HepG2 (cell line): ENCODE measurements around the gene COQ3. TPM values are rescaled to one million over a fixed set of nuclear protein-coding genes. Genes with fewer than 3 reads are reported as not detected.

ENCODE experiments used
- ATAC-seq: fragments of 200-7000 bp; cut with Tn5 transposase; 3 replicates; pipeline ENCODE4 v1.9.1; 2020; ENCODE audit warnings: mild to moderate bottlenecking, moderate library complexity
- BruUV-seq: library from RNA; stranded (reverse); fragments of 400-500 nt; replicated peaks from 2 replicates; lab custom pipeline; 2021; lab: Mats Ljungman, UMichigan
- CTCF ChIA-PET: fragments of 300-600 bp; formaldehyde crosslinking; extraction: SDS; loops from one replicate; lab custom pipeline; 2021; ENCODE audit warnings: low total read pairs, inconsistent platforms, low intra/inter-chr PET ratio; lab: Yijun Ruan, JAX
- POLR2A ChIA-PET: fragments of 350-600 bp; sonication (Branson Sonifier 250); formaldehyde crosslinking; loops from one replicate; lab custom pipeline; 2020; ENCODE audit warnings: antibody characterized with exemption, inconsistent platforms; lab: Yijun Ruan, JAX
- DNase-seq: peaks from one replicate; pipeline ENCODE4 v3.0.0-alpha.2; 2015; ENCODE audit warnings: low spot score
- FAIRE-seq: peaks from 3 replicates; lab custom pipeline; 2011; peaks lifted over from hg19 to GRCh38; lab: Jason Lieb, UNC
- H2AFZ ChIP-seq: one replicate; pipeline ENCODE4 v1.6.1; 2011; ENCODE audit warnings: low read length, inconsistent platforms
- H3K27ac ChIP-seq: fragments of 300-600 bp; 3 replicates; pipeline ENCODE4 v1.8.0; 2011; ENCODE audit warnings: mixed run types, mild to moderate bottlenecking, mixed read lengths, low read length, inconsistent platforms; ENCODE audit not compliant: insufficient read depth; ENCODE audit errors: extremely low read length
- H3K27me3 ChIP-seq, 2 experiments: fragments of 200-600 bp in 1 of 2; 2 replicates in 1 of 2; 3 replicates in 1 of 2; pipeline versions ENCODE4 v1.6.0 to v1.8.0; 2011; ENCODE audit warnings: low read length in 2 of 2, mild to moderate bottlenecking in 2 of 2, moderate library complexity in 2 of 2, inconsistent platforms in 1 of 2; ENCODE audit not compliant: insufficient read depth in 2 of 2, control insufficient read depth in 1 of 2
- H3K36me3 ChIP-seq, 2 experiments: fragments of 200-600 bp in 1 of 2; replicated peaks in 1 of 2; 2 replicates in 1 of 2; 3 replicates in 1 of 2; pipeline versions ENCODE4 v1.5.1 to v1.8.0; 2011; ENCODE audit warnings: low read length in 2 of 2, inconsistent platforms in 1 of 2; ENCODE audit not compliant: insufficient read depth in 2 of 2, control insufficient read depth in 1 of 2
- H3K4me1 ChIP-seq: 2 replicates; pipeline ENCODE4 v1.5.1; 2012; ENCODE audit warnings: low read length, inconsistent platforms; ENCODE audit not compliant: insufficient read depth
- H3K4me2 ChIP-seq: 2 replicates; pipeline ENCODE4 v1.6.0; 2011; ENCODE audit warnings: low read depth, low read length, inconsistent platforms
- H3K4me3 ChIP-seq, 3 experiments: fragments of 200-600 bp in 1 of 3; sonication (generic), shearing (Covaris generic) in 1 of 3; replicated peaks in 1 of 3; 2 replicates each; pipeline ENCODE4 v1.5.1; 2011 to 2016; ENCODE audit warnings: low read length in 3 of 3, inconsistent platforms in 2 of 3, low read depth in 2 of 3, mild to moderate bottlenecking in 2 of 3, control low read depth in 1 of 3, mixed read lengths in 1 of 3; ENCODE audit not compliant: insufficient read depth in 1 of 3
- H3K79me2 ChIP-seq: one replicate; pipeline ENCODE4 v1.6.1; 2011; ENCODE audit warnings: low read length, inconsistent platforms; ENCODE audit not compliant: insufficient read depth
- H3K9ac ChIP-seq: 2 replicates; pipeline ENCODE4 v1.6.0; 2011; ENCODE audit warnings: mild to moderate bottlenecking, low read depth, low read length, inconsistent platforms; ENCODE audit not compliant: insufficient read depth
- H3K9me3 ChIP-seq: 2 replicates; pipeline ENCODE4 v1.5.1; 2012; ENCODE audit warnings: mild to moderate bottlenecking, low read length
- H4K20me1 ChIP-seq: 2 replicates; pipeline ENCODE4 v1.6.0; 2011; ENCODE audit warnings: inconsistent platforms, mild to moderate bottlenecking, low read length, moderate library complexity; ENCODE audit not compliant: insufficient read depth
- DMAP1 ChIP-seq: IDR thresholded peaks from 2 replicates; pipeline ENCODE4 v1.6.1; 2016
- GMEB1 ChIP-seq: sonication (generic); formaldehyde crosslinking; IDR thresholded peaks from 2 replicates; pipeline ENCODE4 v1.5.1; 2020; ENCODE audit warnings: missing genetic modification reagents, mild to moderate bottlenecking, borderline replicate concordance
- ISX ChIP-seq: sonication (generic); formaldehyde crosslinking; conservative IDR thresholded peaks from 2 replicates; pipeline ENCODE4 v1.5.0; 2020; ENCODE audit warnings: missing genetic modification reagents
- KAT2B ChIP-seq: fragments of 150-350 bp; IDR thresholded peaks from 2 replicates; pipeline ENCODE4 v1.6.1; 2014; ENCODE audit warnings: low read depth, low read length, borderline replicate concordance
- NR2F6 ChIP-seq, 2 experiments: IDR thresholded peaks; 2 replicates each; pipeline ENCODE4 v1.6.1; 2016; ENCODE audit warnings: antibody characterized with exemption in 1 of 2, mild to moderate bottlenecking in 1 of 2
- TRAFD1 ChIP-seq: sonication (generic); formaldehyde crosslinking; IDR thresholded peaks from 2 replicates; pipeline ENCODE4 v1.5.1; 2020; ENCODE audit warnings: missing genetic modification reagents, mild to moderate bottlenecking, borderline replicate concordance
- ZBTB21 ChIP-seq: sonication (generic); formaldehyde crosslinking; IDR thresholded peaks from 2 replicates; pipeline ENCODE4 v1.4.0; 2020; ENCODE audit warnings: missing genetic modification reagents
- ZHX2 ChIP-seq, 2 experiments: sonication (generic) in 1 of 2; formaldehyde crosslinking in 1 of 2; IDR thresholded peaks; 2 replicates each; pipeline versions ENCODE4 v1.6.1 to v1.9.0; 2014 to 2022; ENCODE audit warnings: antibody characterized with exemption in 1 of 2, borderline replicate concordance in 1 of 2, inconsistent platforms in 1 of 2, low read depth in 1 of 2, missing genetic modification reagents in 1 of 2
- ZNF235 ChIP-seq: sonication (generic); formaldehyde crosslinking; IDR thresholded peaks from 2 replicates; pipeline ENCODE4 v1.8.1; 2023; ENCODE audit warnings: mild to moderate bottlenecking, missing genetic modification reagents, borderline replicate concordance
- ZNF691 ChIP-seq: sonication (generic); formaldehyde crosslinking; IDR thresholded peaks from 2 replicates; pipeline ENCODE4 v1.4.0; 2020; ENCODE audit warnings: missing genetic modification reagents, low read depth, mild to moderate bottlenecking, borderline replicate concordance
- ZNF878 ChIP-seq: sonication (generic); formaldehyde crosslinking; IDR thresholded peaks from 2 replicates; pipeline ENCODE4 v1.8.1; 2023; ENCODE audit warnings: mild to moderate bottlenecking, missing genetic modification reagents, moderate library complexity
- WGBS: methylation state at CpG from one replicate; pipeline ENCODE4 v1.1.6; 2017; ENCODE audit warnings: low lambda C conversion rate; 5-methylcytosine and 5-hydroxymethylcytosine counted together
- in situ Hi-C: cut with HindIII; loops from 2 replicates; pipeline ENCODE4 v1.10.0; 2017; ENCODE audit warnings: low pct_unique_long_range_greater_than_20kb; ENCODE audit not compliant: extremely low pct_ligation_motif_present
- intact Hi-C: fragments of 100-400 bp; cut with micrococcal nuclease; formaldehyde crosslinking; loops from one replicate; pipeline ENCODE4 v1.10.0; 2022; ENCODE audit not compliant: unreplicated experiment
- polyA plus RNA-seq, 8 experiments: library from polyadenylated mRNA; depleted of rRNA in 3 of 8; stranded (reverse) in 7 of 8; unstranded in 1 of 8; fragments of >200 nt; fragmentation: Illumina TruSeq in 4 of 8; extraction: Trizol in 4 of 8; gene quantifications; 2 replicates each; pipeline versions ENCODE4 v1.2.1 to v1.2.3, GENCODE V29; 2011 to 2016; ENCODE audit warnings: low read depth in 4 of 8, missing spikeins in 1 of 8, mixed read lengths in 1 of 8; ENCODE audit not compliant: insufficient read depth in 1 of 8
- total RNA-seq, 5 experiments: library from RNA; depleted of rRNA; stranded (reverse); fragments of >200 nt; fragmentation: Illumina TruSeq; extraction: Trizol; gene quantifications; 2 replicates each; pipeline ENCODE4 v1.2.3, GENCODE V29; 2016; ENCODE audit warnings: low read depth in 1 of 5

COQ3 gene
- total and polyA plus RNA-seq, 2 of the 13 experiments (the other 11 are each of a cell fraction or from before 2014, with no cell fraction given): 5.3 to 20.5 TPM

- H3K9me3 ChIP-seq: no peaks in the 10 kb centered on the region
- no peaks in the 10 kb centered on the region for H3K79me2 ChIP-seq
- H3K27me3 ChIP-seq: no peaks in the 10 kb centered on the region
- H3K4me3 ChIP-seq: no peak overlapping the region
- in situ Hi-C loops: no loop called here
- ChIA-PET CTCF (no interaction called here), POLR2A (interaction anchor here (1.2 to 4.8 kb wide), 2 partner anchors 25 to 27 kb away, joined by 3 to 75 read pairs; partner anchors contain the start of gene PNISR)
- FAIRE-seq (no peak), DNase-seq (no peak), ATAC-seq (no peak)
- no peak overlapping the region for H3K4me2 ChIP-seq
- peaks cover 17% of the 10 kb centered on the region for H3K4me1 ChIP-seq
- intact Hi-C loops: no loop called here
- H4K20me1 ChIP-seq: no peaks in the 10 kb centered on the region
- no CpG with 5 or more reads among the region's 1 CpG for WGBS
- H3K36me3 ChIP-seq: peaks cover 3 to 27% of the 10 kb centered on the region in 2 experiments; a peak in 4 of 5 replicates
- H3K27ac ChIP-seq: no peak overlapping the region
- H2AFZ ChIP-seq: no peak overlapping the region
- no TSS peak for BruUV-seq
- H3K9ac ChIP-seq: no peak overlapping the region
- no peak for TF ChIP-seq KAT2B
- TF ChIP-seq ZBTB21 (CRISPR knock-in tag): no peak
- no peak for TF ChIP-seq ZNF235 (CRISPR knock-in tag)
- TF ChIP-seq ISX (CRISPR knock-in tag): no peak
- TF ChIP-seq ZHX2 (IDR thresholded peaks at IDR 0.05; ENCODE audit: low read depth): no peak
- no peak for TF ChIP-seq ZHX2 (CRISPR knock-in tag; IDR thresholded peaks at IDR 0.05; ENCODE audit: borderline replicate concordance)
- TF ChIP-seq DMAP1: no peak
- no peak for TF ChIP-seq TRAFD1
- no peak for TF ChIP-seq ZNF691 (CRISPR knock-in tag)
- no peak for TF ChIP-seq GMEB1 (CRISPR knock-in tag)
- TF ChIP-seq ZNF878 (CRISPR knock-in tag): no peak
- no peak for TF ChIP-seq NR2F6 (IDR thresholded peaks at IDR 0.05)
- no peak for TF ChIP-seq NR2F6 (CRISPR knock-in tag; IDR thresholded peaks at IDR 0.05)
Observed at GRCh38 chr6:99397287-99397686, 3.3 kb upstream of the COQ3 start.
